ELR (cell line): ENCODE measurements around the gene FCGR2B.
"Not testable (repeated sequence)": the region's sequence is repeated elsewhere in the genome, so short reads cannot be mapped to it uniquely, and the experiment has no call there.

Source experiments
- DNase-seq: peaks from one replicate; pipeline ENCODE4 v3.0.0-alpha.2; 2015; ENCODE audit warnings: low read depth

The FCGR2B gene

DNA sequence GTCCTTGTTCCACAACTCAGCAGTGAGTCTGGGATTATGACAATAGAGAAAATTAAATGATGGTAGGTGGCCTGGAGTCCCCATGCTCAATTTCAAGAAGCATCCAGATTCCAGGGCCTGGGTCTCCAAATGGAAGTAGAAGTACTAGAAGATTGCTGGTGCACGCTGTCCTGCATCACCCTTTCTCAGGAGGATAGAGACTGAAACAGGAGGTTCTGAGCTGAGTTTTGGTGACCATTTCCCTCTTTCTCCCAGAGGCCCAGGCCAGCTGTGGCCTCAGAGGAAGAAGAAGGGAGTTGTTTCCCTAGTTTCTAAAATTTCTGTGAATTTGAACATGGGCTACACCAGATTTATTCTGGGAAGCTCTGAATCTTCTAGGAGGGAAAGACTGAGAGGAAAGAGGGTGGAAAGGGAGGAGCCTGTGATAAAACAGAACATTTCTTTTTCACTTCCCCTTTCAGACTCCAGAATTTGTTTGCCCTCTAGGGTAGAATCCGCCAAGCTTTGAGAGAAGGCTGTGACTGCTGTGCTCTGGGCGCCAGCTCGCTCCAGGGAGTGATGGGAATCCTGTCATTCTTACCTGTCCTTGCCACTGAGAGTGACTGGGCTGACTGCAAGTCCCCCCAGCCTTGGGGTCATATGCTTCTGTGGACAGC is at the start of gene FCGR2B:
Gene FCGR2B, plus strand, starts transcription at position 460 of the 656 bp plus-strand sequence. Its CDS starts 99 bp downstream, at position 559.
- DNase-seq = not testable (repeated sequence)

DNA sequence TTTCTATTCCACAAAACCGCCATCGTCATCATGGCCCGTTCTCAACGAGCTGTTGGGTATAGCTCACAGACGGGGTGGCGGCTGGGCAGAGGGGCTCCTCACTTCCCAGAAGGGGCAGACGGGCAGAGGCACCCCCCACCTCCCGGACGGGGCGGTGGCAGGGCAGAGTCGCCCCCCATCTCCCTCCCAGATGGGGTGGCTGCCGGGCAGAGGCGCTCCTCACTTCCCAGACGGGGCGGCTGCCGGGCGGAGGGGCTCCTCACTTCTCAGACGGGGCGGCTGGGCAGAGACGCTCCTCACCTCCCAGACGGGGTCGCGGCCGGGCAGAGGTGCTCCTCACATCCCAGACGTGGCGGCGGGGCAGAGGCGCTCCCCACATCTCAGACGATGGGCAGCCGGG is 46.5 kb upstream of the FCGR2B start:
- not testable (repeated sequence) for DNase-seq

DNA sequence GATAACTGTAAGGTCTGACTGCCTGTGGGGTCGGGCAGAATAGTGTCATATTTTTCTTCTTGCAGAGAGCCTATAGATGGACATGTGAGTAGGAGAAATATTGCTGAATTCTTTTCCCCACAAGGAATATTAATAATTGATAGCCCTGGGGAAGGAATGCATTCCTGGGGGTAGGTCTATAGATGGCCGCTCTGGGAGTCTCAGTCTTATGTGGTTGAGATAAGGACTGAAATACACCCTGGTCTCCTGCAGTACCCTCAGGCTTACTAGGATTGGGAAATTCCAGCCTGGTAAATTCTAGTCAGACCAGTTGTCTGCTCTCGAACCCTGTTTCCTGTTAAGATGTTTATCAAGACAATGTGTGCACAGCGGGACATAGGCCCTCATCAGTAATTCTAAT is 44.4 kb upstream of the FCGR2B start:
- not testable (repeated sequence) for DNase-seq

DNA sequence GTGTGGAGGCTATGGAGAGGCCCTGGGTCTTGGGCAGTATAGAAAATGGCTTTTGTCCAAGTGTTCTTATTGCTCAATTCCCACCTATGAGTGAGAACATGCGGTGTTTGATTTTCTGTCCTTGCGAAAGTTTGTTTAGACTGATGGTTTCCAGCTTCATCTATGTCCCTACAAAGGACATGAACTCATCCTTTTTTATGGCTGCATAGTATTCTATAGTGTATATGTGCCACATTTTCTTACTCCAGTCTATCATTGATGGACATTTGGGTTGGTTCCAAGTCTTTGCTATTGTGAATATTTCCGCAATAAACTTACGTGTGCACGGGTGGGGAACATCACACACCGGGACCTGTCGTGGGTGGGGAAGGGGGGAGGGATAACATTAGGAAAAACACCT is 42.5 kb upstream of the FCGR2B start:
- DNase-seq = not testable (repeated sequence)

DNA sequence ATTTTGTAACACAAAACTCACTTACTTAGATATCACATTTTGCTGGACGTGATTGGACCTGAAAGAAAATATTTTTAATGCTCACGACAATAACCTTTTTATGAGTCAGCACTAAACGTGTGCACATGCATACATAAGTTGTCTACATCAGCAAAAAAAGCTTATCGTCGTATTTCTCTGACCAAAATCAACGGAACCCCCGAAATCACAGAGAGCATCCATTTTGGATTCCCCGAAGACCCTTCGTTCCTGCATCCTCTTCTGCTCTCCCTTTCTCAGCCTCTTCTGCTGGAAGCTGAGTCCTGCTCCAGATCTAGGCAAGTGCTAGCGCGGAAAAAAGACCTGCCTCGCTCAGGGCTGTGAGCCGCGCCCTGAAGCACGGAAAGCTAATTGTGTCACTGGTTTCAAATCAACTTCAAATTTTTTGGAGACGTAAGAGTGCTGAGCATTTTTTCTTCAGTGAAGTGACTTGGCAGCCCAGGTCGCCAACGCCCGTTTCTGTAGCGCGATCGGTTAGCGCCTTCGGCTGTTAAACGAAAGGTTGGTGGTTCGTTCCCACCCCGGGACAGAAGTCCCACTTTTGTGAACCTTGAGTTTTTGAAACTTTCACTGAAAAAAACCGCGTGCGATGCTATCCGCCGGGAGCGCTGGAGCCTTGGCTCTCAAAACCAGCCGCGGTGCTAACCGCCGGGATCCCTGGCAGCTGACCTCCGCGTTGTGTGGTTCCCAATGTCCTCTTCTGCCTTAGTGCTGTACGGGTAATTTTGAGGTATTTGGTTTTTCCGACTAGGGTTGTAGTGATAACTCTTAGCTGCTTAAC is 41.6 kb upstream of the FCGR2B start:
- peak; percentile 91 for DNase-seq

DNA sequence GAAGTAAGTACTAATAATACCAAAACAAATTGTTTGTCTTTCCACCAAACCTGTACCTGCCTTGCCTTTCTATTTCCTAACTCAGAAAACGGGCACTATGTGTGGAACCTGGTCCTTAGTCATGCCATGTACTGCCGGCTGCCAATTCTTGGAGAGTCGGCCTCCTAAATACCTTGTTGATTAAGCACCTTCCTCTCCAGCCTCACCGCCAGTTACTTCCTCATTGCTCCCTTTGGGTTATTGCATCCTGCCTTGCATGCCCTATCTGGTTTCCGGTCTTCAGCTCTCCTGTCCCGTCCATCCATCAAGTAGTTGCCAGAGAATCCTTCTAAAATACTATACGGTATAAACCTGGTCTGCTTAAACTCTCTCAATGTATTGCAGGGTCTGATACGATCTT is 40.9 kb upstream of the FCGR2B start:
- DNase-seq = not testable (repeated sequence)

DNA sequence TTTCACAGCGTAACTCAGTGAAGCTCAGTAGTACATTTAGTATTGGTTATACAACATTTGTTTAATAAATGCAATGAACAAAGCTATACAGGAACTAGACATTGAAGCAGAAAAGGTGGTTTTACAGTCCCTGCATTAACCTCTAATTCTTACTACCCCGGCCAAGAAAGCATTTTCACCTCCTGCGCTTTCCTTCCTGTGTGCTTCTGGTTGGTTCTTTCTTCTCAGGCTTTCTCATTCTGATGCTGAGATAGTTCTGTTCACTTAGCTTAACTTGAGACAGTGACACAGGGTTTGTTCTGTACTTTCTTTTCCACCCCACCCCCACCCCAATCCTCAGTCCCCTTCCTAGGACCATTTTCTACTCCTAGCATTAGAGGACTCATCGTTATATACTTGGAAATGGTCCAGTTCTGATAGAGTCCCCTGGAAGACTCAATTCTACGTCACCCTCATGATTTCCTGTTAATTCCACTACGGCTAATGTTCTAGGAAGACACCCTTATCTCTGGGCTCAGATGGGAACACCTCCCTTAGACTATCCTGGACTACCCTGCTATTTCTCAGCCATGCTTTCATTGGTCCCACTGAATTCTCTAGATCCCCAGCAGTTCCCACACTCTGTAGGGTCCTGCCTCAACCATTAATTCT is 39.4 kb upstream of the FCGR2B start:
- not testable (repeated sequence) for DNase-seq

DNA sequence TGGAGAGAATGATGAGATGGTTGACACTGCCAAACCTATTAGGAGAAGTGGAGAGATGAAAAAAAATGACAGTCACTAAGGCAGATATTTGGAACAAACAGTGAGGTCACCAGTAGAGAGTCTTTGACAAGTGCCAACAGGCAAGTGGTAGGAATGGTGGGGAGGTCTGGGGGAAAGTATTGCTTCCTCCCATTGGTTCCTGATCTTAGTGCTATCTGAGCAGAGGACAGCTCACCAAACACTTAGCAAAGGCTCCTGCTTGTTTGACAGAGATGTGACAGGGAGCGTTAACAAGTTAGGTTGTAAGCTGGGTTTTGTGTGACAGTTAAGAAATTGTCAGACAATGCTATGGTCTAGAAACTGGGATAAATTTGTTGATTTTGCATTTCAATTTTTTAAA is 38.3 kb upstream of the FCGR2B start:
- not testable (repeated sequence) for DNase-seq

DNA sequence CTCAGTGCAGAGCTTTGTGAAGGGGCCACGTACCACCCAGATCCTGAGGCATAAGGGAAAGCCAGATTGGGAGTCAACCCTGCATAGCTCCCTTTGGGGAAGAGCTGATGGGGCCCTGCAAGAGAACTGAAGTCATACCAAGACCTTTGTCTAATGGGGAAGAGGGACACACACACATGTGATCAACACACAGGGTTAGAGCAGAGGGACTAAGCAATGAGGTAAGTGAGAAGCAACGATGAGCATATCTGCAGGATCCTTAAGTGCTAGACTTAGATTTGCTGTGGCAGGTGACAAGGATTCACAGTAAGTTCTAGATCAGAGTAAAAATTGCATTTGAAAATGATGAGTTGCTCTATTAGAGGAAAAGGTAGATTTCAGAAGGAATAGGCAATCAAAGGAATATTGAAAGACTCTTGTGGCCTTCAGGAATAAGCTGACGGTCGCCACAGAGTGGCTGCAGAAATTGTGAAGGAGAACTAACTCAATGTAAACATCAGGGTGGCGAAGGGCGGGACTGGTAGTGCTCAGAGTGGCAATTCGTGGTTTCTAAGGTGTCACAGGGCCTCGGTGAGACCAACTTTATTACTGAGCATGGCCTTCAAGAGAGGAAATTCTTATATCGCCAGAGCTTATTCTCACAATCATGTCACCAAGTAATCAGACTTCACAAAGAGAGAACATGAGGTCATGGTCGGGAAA is 36.3 kb upstream of the FCGR2B start:
- not testable (repeated sequence) for DNase-seq

DNA sequence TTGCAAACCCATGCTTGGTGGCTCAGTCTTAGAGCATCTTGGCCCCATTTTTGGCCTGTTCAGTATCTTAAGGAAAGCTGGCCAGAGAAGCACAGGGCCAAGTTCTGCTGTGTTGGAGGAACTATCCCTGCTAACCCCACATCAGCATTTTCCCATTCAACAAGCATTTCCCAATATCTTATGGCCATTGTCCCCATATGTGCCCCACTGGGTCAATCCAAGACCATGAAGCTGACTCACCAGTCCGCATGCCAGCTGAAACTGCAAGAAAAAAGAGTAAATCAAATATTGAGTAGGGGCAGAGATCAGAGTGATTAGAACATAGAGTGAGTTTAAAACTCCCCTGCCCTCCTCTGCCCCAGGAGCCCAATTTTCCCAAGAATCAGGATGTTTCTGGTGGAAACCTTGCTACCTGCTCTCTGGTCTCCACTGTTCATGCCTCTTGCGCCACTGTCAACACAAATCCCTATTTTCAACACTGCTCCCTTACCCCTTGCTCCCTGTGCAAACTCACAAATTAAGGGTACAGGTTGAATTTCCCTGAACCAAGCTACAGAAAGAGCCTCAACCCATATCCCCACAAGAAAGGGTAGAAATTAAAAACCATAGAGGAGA is 32.7 kb upstream of the FCGR2B start:
- not testable (repeated sequence) for DNase-seq

DNA sequence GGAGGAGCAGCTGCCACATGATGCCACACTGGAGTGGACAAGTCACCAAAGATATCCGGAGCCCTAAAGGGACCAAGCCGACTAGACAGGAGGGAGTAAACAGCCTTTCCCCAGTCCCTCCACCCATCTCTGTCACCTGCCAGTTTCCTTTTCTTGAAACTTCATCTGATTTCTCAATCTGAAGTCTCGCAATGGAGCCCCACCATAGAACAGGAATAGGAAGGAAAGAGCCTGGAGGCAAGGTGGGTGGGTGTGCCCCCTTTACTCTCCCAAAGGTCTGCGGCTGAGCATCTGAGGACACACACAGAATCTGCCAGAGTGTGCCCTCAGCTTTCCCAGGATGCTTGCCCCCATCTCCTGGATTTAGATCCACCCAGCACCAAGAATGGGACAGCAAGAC is 31.9 kb upstream of the FCGR2B start, which contains the start of gene FCGR3B:
Gene FCGR3B, minus strand, starts transcription at position 101 of the 400 bp plus-strand sequence. Its CDS starts 82 bp downstream, at position 19.
- no peak for DNase-seq

DNA sequence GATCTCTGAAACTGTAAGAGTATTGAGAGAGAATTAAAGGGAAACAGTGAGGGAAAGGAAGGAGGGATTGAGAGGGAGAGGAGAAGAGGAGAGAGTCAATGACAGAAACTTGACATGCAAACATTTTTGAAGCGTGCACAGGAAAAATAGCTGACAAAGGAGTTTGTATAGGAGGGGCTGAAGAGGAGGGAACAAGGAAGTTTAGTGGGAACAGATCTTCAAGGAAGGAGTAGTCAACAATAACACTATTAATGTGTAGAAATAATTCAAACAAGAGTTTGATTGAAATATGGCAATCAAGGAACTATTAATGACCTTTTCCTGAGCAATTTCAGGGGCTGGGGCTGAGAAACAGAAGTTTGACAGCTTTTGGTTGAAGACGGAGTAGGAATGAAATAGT is 27.9 kb upstream of the FCGR2B start:
- DNase-seq = not testable (repeated sequence)

DNA sequence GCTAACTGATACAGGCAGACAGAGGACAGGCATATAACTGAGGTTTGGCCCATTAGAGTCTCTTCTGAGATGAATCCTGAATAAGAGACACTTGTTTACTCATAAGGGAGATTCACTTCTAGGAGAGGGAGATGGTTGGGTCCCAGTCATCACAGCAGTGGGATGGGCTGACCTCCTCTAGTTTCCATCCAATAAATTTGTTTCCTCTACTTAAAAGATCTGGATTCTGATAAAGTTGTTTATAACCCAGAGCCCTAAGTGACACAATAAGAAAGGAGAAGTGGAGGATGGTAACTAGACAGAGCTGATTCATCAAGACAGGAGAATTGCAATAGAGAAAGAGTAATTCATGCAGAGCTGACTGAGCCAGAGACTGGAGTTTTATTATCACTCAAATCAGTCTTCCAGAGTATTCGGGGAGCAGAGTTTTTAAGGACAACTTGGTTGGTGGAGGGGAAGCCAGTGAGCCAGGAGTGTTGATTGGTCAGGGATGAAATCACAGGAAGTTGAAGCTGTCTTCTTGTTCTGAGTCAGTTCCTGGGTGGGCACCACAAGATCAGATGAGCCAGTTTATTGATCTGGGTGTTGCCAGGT is 26.7 kb upstream of the FCGR2B start:
- DNase-seq = peak; percentile 57

DNA sequence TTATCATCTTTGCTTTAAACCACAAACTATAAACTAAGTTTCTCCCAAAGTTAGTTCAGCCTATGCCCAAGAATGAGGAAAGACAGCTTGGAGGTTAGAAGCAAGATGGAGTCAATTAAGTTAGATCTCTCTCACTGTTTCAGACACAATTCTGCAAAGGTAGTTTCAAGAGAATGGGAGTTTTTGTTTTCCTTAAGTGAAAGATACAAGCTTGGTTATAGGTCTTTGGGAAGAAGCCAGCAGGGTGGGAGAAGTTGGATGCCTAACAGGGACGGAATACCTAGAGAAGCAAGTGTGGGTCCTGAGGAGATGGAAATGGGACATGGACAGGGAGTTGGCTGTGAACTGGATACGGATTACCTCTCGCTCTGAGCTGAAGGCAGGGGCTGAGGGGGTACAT is 26.0 kb upstream of the FCGR2B start:
- DNase-seq = not testable (repeated sequence)

DNA sequence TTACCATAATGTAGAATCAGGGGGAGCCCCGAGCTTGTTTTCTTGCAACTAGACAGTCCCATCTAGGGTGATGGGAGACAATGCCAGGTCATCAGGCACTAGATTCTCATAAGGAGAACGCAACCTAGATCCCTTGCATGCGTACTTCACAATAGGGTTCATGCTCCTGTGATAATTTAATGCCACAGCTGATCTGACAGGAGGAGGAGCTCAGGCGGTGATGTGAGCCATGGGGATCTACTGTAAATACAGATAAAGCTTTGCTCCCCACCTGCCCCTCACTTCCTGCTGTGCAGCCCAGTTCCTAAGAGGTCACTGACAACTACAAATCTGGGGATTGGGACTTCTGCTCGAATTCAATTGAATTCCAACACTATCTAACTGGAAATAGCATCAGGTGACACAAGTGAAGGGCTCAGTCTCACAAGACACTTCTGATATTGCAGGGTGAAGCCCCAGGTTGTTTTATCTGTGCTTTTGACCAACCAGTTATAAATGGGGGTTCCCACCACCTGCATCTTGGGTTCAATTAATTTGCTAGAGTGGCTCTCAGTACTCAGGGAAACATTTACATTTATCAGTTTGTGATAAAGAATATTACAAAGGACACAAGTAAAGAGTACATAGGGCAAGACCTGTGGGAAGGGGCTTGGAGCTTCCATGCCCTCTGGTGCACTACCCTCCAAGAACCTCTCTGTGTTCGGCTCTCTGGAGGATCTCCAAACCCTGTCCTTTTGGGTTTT is 24.5 kb upstream of the FCGR2B start:
- DNase-seq = not testable (repeated sequence)

DNA sequence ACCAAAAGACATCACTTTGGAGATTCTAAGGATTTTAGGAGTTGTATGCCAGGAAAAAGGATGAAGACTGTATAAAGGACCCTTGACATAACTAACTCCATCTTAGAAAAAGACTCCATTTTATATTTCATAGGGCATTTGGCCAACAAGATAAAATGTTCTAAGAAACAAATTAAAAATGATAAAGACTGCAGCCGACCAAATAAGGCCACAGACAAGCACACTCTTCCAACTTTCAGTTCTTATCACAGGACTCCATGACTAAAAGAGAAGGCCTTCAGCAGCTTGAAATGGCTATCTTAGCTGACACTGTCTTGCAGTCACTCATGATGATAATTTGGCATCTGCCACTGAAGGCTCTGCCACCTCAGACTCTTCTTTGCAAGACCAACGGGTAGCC is 23.7 kb upstream of the FCGR2B start:
- DNase-seq = not testable (repeated sequence)

DNA sequence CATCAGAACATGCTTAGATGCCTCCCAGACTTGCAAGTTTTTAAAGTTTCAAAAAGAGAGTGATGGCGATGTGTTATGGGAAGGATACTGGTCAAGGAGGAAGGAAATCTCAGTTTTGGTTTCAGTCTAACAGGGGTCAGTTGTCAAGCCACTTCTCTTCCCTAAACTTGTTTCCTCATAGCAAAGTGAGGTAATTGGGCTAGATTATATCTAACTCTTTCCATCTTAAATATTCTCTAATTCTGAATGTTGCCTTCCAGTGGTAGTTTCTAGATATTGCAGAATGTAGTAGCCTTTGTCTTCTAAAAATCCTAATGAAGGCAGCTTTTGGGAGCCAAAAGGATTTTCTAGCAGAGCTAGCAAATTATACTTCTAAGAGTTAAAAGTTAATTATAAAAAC is 20.2 kb upstream of the FCGR2B start:
- DNase-seq = peak; percentile 36

DNA sequence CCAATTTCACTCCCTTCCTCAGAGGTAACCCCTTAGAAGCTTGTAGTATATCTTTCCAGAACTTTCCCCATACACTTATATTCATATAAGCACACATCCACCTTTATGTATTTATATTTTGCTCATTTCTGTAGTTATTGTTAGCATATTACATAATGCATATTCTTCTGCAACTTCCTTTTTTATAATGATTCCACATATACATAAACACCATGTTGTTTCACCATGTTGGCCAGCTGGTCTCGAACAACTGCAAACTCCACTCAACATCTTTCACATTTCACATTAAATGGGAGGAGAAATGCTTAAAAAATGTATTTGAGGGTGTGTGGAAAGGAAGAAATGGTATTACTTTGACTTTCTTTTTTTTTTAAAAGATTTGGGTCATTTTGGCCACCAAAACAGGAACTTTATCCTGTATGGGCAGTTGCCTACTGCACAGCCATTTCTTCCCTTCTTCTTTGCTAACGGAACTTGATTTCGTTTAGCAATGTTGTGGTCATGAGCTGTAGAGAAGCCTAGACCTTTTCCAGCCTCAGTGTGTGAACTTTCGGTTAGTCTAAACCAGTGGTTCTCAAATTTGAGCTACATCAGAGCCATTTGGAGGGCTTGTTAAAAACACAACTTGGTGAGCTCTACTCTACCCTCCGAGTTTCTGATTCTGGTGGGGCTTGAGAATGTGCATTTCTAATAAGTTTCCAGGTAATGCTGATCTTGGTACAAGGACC is 19.3 kb upstream of the FCGR2B start:
- not testable (repeated sequence) for DNase-seq

DNA sequence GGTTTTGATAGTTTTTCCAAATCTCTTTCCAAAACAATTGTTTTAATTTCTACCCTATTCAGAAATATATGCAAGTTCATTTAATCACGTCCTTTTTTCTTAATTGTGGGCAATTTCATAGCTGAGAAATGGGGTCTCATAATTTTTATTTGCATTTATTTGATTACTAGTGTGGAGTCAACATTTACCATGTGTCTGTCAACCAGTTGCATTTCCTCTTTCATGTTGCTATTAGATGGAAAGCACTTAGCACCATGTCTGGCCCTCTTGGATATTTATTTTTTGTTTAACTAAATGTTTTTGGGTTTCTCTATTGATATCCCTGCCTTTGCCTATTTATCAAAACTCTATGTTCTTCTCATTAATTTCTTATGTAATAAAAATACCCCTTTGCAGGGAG is 18.1 kb upstream of the FCGR2B start:
- DNase-seq = not testable (repeated sequence)
